Temporal lobe (tissue), 1 donor: ENCODE data around the gene ACP2. TPM values are rescaled to one million over a fixed set of nuclear protein-coding genes. Genes with fewer than 3 reads are reported as not detected.

Source experiments
- total RNA-seq: library from RNA; depleted of rRNA; stranded (reverse); fragments of >200 nt; gene quantifications from one replicate; pipeline ENCODE4 v1.2.3, GENCODE V29; 2014

ACP2 gene
- total RNA-seq, 1 donor from 2014 or later, result 17.2 TPM

Other genes with a start within 250 kb of the ACP2 start
- 79.4 TPM for gene ARFGAP2, start 71.9 kb downstream of the ACP2 start, total RNA-seq
- gene PACSIN3, start 62.4 kb downstream of the ACP2 start, total RNA-seq, result 3.4 TPM
- gene DDB2, start 33.8 kb downstream of the ACP2 start, total RNA-seq, result 6.6 TPM
- 5.7 TPM for gene NR1H3, start 9.2 kb upstream of the ACP2 start, total RNA-seq
- gene MADD, start 21.3 kb upstream of the ACP2 start, total RNA-seq, result 67.9 TPM
- not detected for gene MYBPC3, start 103.9 kb upstream of the ACP2 start, total RNA-seq
- gene SPI1, start 129.7 kb upstream of the ACP2 start, total RNA-seq, result 1.7 TPM
- gene SLC39A13, start 159.8 kb upstream of the ACP2 start, total RNA-seq, result 9.3 TPM
- 90.2 TPM for gene PSMC3, start 177.6 kb upstream of the ACP2 start, total RNA-seq
- not detected for gene RAPSN, start 200.3 kb upstream of the ACP2 start, total RNA-seq